Measurements from ENCODE around the gene KLC3. TPM values are rescaled to one million over a fixed set of nuclear protein-coding genes. Genes with fewer than 3 reads are reported as not detected.

The KLC3 gene
- total RNA-seq (2014; rRNA removed; shearing (Covaris generic); ENCODE audit: low replicate concordance) = not detected in 2 replicates

- Histone ChIP-seq H3K79me2 (ENCODE audit: low read length) (no peaks in the 10 kb centered on the region), H3K4me3 (ENCODE audit: low read length) (no peak within 1 kb of the TSS), H3K27me3 (ENCODE audit: low read length) (no peaks in the 10 kb centered on the region), H2AFZ (ENCODE audit: low read length) (no peak within 1 kb of the TSS), H3K9me2 (replicated peaks; ENCODE audit: insufficient read depth, low read length) (no peaks in the 10 kb centered on the region), H3K27ac (ENCODE audit: low read length) (no peak within 1 kb of the TSS), H3K9ac (ENCODE audit: low read length) (no peak within 1 kb of the TSS), H3K36me3 (ENCODE audit: insufficient read depth, low read length) (no peaks in the 10 kb centered on the region), H3K4me1 (ENCODE audit: low read length) (peaks cover 2% of the 10 kb centered on the region; the same call in 1 of the 2 replicates), H4K20me1 (ENCODE audit: insufficient read depth, low read depth, low read length) (no peaks in the 10 kb centered on the region), H3K4me2 (ENCODE audit: low read depth, low read length, poor library complexity, severe bottlenecking) (no peak within 1 kb of the TSS), H3K9me3 (ENCODE audit: low read length) (no peaks in the 10 kb centered on the region)
- DNase-seq = no peak
Observed at GRCh38 chr19:45340232-45340898, at the start of gene KLC3. Gene KLC3 (plus strand): TSS chr19:45340750. CDS start chr19:45345542, 4,792 bp downstream.

DNA sequence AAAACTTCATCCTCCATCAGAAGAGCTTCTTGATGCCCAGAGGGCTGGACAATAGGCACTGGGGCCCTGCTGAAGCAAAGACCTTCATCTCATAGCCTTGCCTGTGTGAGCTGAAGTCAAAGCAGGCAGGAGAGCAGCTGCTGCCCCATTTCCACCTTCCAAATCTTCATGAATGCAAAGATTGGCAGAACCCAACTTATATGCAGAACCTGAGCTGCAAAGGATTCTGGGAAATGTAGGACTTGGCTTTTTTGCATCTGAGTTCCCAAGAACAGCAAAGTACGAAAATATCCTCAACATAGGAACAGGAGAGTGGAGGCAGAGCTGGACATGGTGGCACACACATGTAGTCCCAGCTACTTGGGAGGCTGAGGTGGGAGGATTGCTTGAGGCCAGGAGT lies 48.7 kb upstream of the KLC3 start:
- no peaks in the 10 kb centered on the region for H3K9me2 ChIP-seq (replicated peaks; ENCODE audit: insufficient read depth, low read length)
- H4K20me1 ChIP-seq (ENCODE audit: insufficient read depth, low read depth, low read length) = no peaks in the 10 kb centered on the region
- no peak overlapping the region for H3K27ac ChIP-seq (ENCODE audit: low read length)
- H3K27me3 ChIP-seq (ENCODE audit: low read length) = no peaks in the 10 kb centered on the region
- DNase-seq = no peak
- H3K36me3 ChIP-seq (ENCODE audit: insufficient read depth, low read length) = no peaks in the 10 kb centered on the region; the same call in 1 of the 2 replicates
- no peak overlapping the region for H3K9ac ChIP-seq (ENCODE audit: low read length)
- H3K4me2 ChIP-seq (ENCODE audit: low read depth, low read length, poor library complexity, severe bottlenecking) = no peak overlapping the region
- no peaks in the 10 kb centered on the region for H3K4me1 ChIP-seq (ENCODE audit: low read length)
- no peak overlapping the region for H2AFZ ChIP-seq (ENCODE audit: low read length)
- no peaks in the 10 kb centered on the region for H3K79me2 ChIP-seq (ENCODE audit: low read length)
- no peak overlapping the region for H3K4me3 ChIP-seq (ENCODE audit: low read length)
- H3K9me3 ChIP-seq (ENCODE audit: low read length) = no peaks in the 10 kb centered on the region

GRCh38 chr19:45293682-45294081 lies 46.9 kb upstream of the KLC3 start:
- Histone ChIP-seq H3K4me1 (ENCODE audit: low read length) (no peaks in the 10 kb centered on the region), H2AFZ (ENCODE audit: low read length) (no peak overlapping the region), H3K9me2 (replicated peaks; ENCODE audit: insufficient read depth, low read length) (no peaks in the 10 kb centered on the region), H3K4me2 (ENCODE audit: low read depth, low read length, poor library complexity, severe bottlenecking) (no peak overlapping the region), H3K27ac (ENCODE audit: low read length) (no peak overlapping the region), H3K9me3 (ENCODE audit: low read length) (no peaks in the 10 kb centered on the region), H4K20me1 (ENCODE audit: insufficient read depth, low read depth, low read length) (no peaks in the 10 kb centered on the region), H3K9ac (ENCODE audit: low read length) (no peak overlapping the region), H3K4me3 (ENCODE audit: low read length) (no peak overlapping the region), H3K27me3 (ENCODE audit: low read length) (no peaks in the 10 kb centered on the region), H3K36me3 (ENCODE audit: insufficient read depth, low read length) (no peaks in the 10 kb centered on the region; the same call in 1 of the 2 replicates), H3K79me2 (ENCODE audit: low read length) (no peaks in the 10 kb centered on the region)
- DNase-seq = no peak

GRCh38 chr19:45294291-45295029 lies 46.1 kb upstream of the KLC3 start:
- H3K27ac ChIP-seq (ENCODE audit: low read length) = no peak overlapping the region
- H3K27me3 ChIP-seq (ENCODE audit: low read length) = no peaks in the 10 kb centered on the region
- H2AFZ ChIP-seq (ENCODE audit: low read length) = no peak overlapping the region
- H4K20me1 ChIP-seq (ENCODE audit: insufficient read depth, low read depth, low read length) = no peaks in the 10 kb centered on the region
- H3K79me2 ChIP-seq (ENCODE audit: low read length) = no peaks in the 10 kb centered on the region
- no peak overlapping the region for H3K9ac ChIP-seq (ENCODE audit: low read length)
- no peak overlapping the region for H3K4me2 ChIP-seq (ENCODE audit: low read depth, low read length, poor library complexity, severe bottlenecking)
- no peak for DNase-seq
- no peaks in the 10 kb centered on the region for H3K9me2 ChIP-seq (replicated peaks; ENCODE audit: insufficient read depth, low read length)
- H3K4me3 ChIP-seq (ENCODE audit: low read length) = no peak overlapping the region
- no peaks in the 10 kb centered on the region for H3K9me3 ChIP-seq (ENCODE audit: low read length)
- no peaks in the 10 kb centered on the region for H3K4me1 ChIP-seq (ENCODE audit: low read length)
- no peaks in the 10 kb centered on the region; the same call in 1 of the 2 replicates for H3K36me3 ChIP-seq (ENCODE audit: insufficient read depth, low read length)

DNA sequence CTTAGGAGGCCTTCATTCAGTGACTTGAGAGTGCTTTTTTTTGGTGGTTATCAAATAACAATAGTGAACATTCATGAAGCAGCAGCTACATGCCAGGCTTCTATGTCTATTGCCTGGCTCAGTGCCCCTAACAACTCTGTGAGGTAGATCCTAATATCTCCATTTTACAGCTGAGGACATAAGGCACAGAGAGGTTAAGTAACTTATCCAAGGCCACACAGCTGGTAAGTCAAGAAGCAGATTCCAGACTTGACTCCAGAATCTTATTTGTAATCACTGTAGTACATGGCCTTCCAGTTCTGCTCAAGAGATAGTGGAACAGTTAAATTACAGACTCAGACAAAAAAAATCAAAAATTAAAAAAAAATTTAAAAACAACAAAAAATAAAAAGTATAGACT lies 44.7 kb upstream of the KLC3 start:
- DNase-seq = no peak
- no peak overlapping the region for H3K27ac ChIP-seq (ENCODE audit: low read length)
- H3K9me3 ChIP-seq (ENCODE audit: low read length) = no peaks in the 10 kb centered on the region
- H4K20me1 ChIP-seq (ENCODE audit: insufficient read depth, low read depth, low read length) = no peaks in the 10 kb centered on the region
- no peaks in the 10 kb centered on the region; the same call in 1 of the 2 replicates for H3K36me3 ChIP-seq (ENCODE audit: insufficient read depth, low read length)
- H3K9me2 ChIP-seq (replicated peaks; ENCODE audit: insufficient read depth, low read length) = no peaks in the 10 kb centered on the region
- no peak overlapping the region for H3K4me2 ChIP-seq (ENCODE audit: low read depth, low read length, poor library complexity, severe bottlenecking)
- H3K27me3 ChIP-seq (ENCODE audit: low read length) = no peaks in the 10 kb centered on the region
- H2AFZ ChIP-seq (ENCODE audit: low read length) = no peak overlapping the region
- H3K9ac ChIP-seq (ENCODE audit: low read length) = no peak overlapping the region
- H3K79me2 ChIP-seq (ENCODE audit: low read length) = no peaks in the 10 kb centered on the region
- H3K4me1 ChIP-seq (ENCODE audit: low read length) = no peaks in the 10 kb centered on the region
- H3K4me3 ChIP-seq (ENCODE audit: low read length) = no peak overlapping the region

GRCh38 chr19:45296355-45296754 lies 44.2 kb upstream of the KLC3 start:
- Histone ChIP-seq H3K9me2 (replicated peaks; ENCODE audit: insufficient read depth, low read length) (no peaks in the 10 kb centered on the region), H3K4me3 (ENCODE audit: low read length) (no peak overlapping the region), H3K9ac (ENCODE audit: low read length) (no peak overlapping the region), H3K27me3 (ENCODE audit: low read length) (no peaks in the 10 kb centered on the region), H3K79me2 (ENCODE audit: low read length) (no peaks in the 10 kb centered on the region), H3K4me2 (ENCODE audit: low read depth, low read length, poor library complexity, severe bottlenecking) (no peak overlapping the region), H2AFZ (ENCODE audit: low read length) (no peak overlapping the region), H4K20me1 (ENCODE audit: insufficient read depth, low read depth, low read length) (no peaks in the 10 kb centered on the region), H3K27ac (ENCODE audit: low read length) (no peak overlapping the region), H3K4me1 (ENCODE audit: low read length) (no peaks in the 10 kb centered on the region), H3K9me3 (ENCODE audit: low read length) (no peaks in the 10 kb centered on the region), H3K36me3 (ENCODE audit: insufficient read depth, low read length) (no peaks in the 10 kb centered on the region; the same call in 1 of the 2 replicates)
- no peak for DNase-seq

- Histone ChIP-seq H3K9me3 (ENCODE audit: low read length) (no peaks in the 10 kb centered on the region), H3K4me1 (ENCODE audit: low read length) (no peaks in the 10 kb centered on the region), H3K9ac (ENCODE audit: low read length) (no peak overlapping the region), H3K4me2 (ENCODE audit: low read depth, low read length, poor library complexity, severe bottlenecking) (no peak overlapping the region), H4K20me1 (ENCODE audit: insufficient read depth, low read depth, low read length) (no peaks in the 10 kb centered on the region), H3K36me3 (ENCODE audit: insufficient read depth, low read length) (no peaks in the 10 kb centered on the region; the same call in 1 of the 2 replicates), H3K27ac (ENCODE audit: low read length) (no peak overlapping the region), H3K9me2 (replicated peaks; ENCODE audit: insufficient read depth, low read length) (no peaks in the 10 kb centered on the region), H2AFZ (ENCODE audit: low read length) (no peak overlapping the region), H3K4me3 (ENCODE audit: low read length) (no peak overlapping the region), H3K27me3 (ENCODE audit: low read length) (no peaks in the 10 kb centered on the region), H3K79me2 (ENCODE audit: low read length) (no peaks in the 10 kb centered on the region)
- no peak for DNase-seq
Observed at GRCh38 chr19:45297674-45298073, 42.9 kb upstream of the KLC3 start.

DNA sequence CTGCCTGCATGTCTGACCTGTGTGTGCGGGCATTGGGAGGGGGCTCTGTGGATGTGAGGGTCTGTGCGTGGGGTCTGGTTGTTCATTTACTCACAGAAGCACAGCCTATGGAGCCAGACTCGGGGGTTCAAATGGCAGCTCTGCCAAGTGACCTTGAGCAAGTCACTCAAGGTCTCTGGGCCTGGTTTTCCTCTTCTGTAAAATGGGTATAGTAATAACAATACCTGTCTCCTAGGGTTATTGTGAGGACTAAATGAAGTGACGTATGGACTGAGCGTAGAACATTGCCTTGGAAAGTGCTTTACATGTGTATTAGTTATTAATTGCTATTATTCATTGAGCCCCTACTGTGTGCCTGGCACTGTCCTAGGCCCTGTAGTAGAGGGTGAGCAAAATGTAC lies 42.3 kb upstream of the KLC3 start:
- Histone ChIP-seq H3K27me3 (ENCODE audit: low read length) (no peaks in the 10 kb centered on the region), H3K4me1 (ENCODE audit: low read length) (no peaks in the 10 kb centered on the region), H3K4me2 (ENCODE audit: low read depth, low read length, poor library complexity, severe bottlenecking) (no peak overlapping the region), H4K20me1 (ENCODE audit: insufficient read depth, low read depth, low read length) (no peaks in the 10 kb centered on the region), H3K9ac (ENCODE audit: low read length) (no peak overlapping the region), H2AFZ (ENCODE audit: low read length) (no peak overlapping the region), H3K9me3 (ENCODE audit: low read length) (no peaks in the 10 kb centered on the region), H3K9me2 (replicated peaks; ENCODE audit: insufficient read depth, low read length) (no peaks in the 10 kb centered on the region), H3K27ac (ENCODE audit: low read length) (no peak overlapping the region), H3K4me3 (ENCODE audit: low read length) (no peak overlapping the region), H3K79me2 (ENCODE audit: low read length) (no peaks in the 10 kb centered on the region), H3K36me3 (ENCODE audit: insufficient read depth, low read length) (no peaks in the 10 kb centered on the region; the same call in 1 of the 2 replicates)
- DNase-seq = no peak
